Peyer's patch (tissue), 4 donors: ENCODE data around the gene ADAT3. TPM values are rescaled to one million over a fixed set of nuclear protein-coding genes. Genes with fewer than 3 reads are reported as not detected.

Experiments used
- DNase-seq, 3 donors: peaks; one replicate each; pipeline ENCODE4 v3.0.0-alpha.2; 2017 to 2019
- H3K27ac ChIP-seq, 4 donors: fragments of 200-600 bp; sonication (generic); one replicate each; pipeline ENCODE4 v1.5.1; 2016 to 2019
- H3K27me3 ChIP-seq, 2 donors: fragments of 200-600 bp; sonication (generic); one replicate each; pipeline ENCODE4 v1.5.1; 2019
- H3K36me3 ChIP-seq, 3 donors: fragments of 200-600 bp; sonication (generic); one replicate each; pipeline ENCODE4 v1.5.1; 2016 to 2019
- H3K4me1 ChIP-seq, 4 donors: fragments of 200-600 bp; sonication (generic); one replicate each; pipeline ENCODE4 v1.5.1; 2016 to 2019
- H3K4me3 ChIP-seq, 4 donors: fragments of 200-600 bp; sonication (generic); 1 replicate in 3 of 4; 2 replicates in 1 of 4; pipeline ENCODE4 v1.5.1; 2016 to 2019; ENCODE audit warnings: mild to moderate bottlenecking in 1 of 4
- H3K9me3 ChIP-seq, 4 donors: fragments of 200-600 bp; sonication (generic); one replicate each; pipeline ENCODE4 v1.5.1; 2016 to 2019; ENCODE audit warnings: mild to moderate bottlenecking in 1 of 4
- POLR2A ChIP-seq, 2 donors: fragments of 450-650 bp; IDR thresholded peaks; one replicate each; pipeline ENCODE4 v1.5.1; 2017; ENCODE audit warnings: antibody characterized with exemption in 2 of 2, mild to moderate bottlenecking in 2 of 2, moderate library complexity in 2 of 2
- total RNA-seq, 4 donors: library from RNA; depleted of rRNA; stranded (reverse); fragments of >200 nt; gene quantifications; one replicate each; pipeline ENCODE4 v1.1.0, GENCODE V29; 2016
- TF ChIP-seq, protein P1 (sequence below), 6 experiments: fragments of 450-650 bp in 4 of 6; fragments of 200-600 bp in 2 of 6; sonication (generic) in 1 of 6; IDR thresholded peaks; one replicate each; pipeline ENCODE4 v1.5.1; 2017 to 2019; ENCODE audit warnings: antibody characterized with exemption in 6 of 6, mild to moderate bottlenecking in 3 of 6, moderate library complexity in 1 of 6

Gene ADAT3
- total RNA-seq, 4 donors from 2014 or later: 18.2 to 33.3 (median 23.8) TPM

- Histone ChIP-seq H3K4me3 (no peak overlapping the region), H3K4me1 (no peaks in the 10 kb centered on the region), H3K27ac (peak overlapping the region in 1 of 4 donors; percentile 69), H3K36me3 (peaks cover 0 to 52% (median 0%) of the 10 kb centered on the region in 3 donors), H3K27me3 (no peaks in the 10 kb centered on the region), H3K9me3 (no peaks in the 10 kb centered on the region)
- no peak for TF ChIP-seq POLR2A (IDR thresholded peaks at IDR 0.05)
- TF ChIP-seq, protein P1, sequence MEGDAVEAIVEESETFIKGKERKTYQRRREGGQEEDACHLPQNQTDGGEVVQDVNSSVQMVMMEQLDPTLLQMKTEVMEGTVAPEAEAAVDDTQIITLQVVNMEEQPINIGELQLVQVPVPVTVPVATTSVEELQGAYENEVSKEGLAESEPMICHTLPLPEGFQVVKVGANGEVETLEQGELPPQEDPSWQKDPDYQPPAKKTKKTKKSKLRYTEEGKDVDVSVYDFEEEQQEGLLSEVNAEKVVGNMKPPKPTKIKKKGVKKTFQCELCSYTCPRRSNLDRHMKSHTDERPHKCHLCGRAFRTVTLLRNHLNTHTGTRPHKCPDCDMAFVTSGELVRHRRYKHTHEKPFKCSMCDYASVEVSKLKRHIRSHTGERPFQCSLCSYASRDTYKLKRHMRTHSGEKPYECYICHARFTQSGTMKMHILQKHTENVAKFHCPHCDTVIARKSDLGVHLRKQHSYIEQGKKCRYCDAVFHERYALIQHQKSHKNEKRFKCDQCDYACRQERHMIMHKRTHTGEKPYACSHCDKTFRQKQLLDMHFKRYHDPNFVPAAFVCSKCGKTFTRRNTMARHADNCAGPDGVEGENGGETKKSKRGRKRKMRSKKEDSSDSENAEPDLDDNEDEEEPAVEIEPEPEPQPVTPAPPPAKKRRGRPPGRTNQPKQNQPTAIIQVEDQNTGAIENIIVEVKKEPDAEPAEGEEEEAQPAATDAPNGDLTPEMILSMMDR (IDR thresholded peaks at IDR 0.05): no peak
- peak in 2 of 3 donors; percentile 68 to 73 for DNase-seq
Observed at GRCh38 chr19:1923319-1923718, 18.1 kb downstream of the ADAT3 start.

GRCh38 chr19:1924320-1924961, 19.2 kb downstream of the ADAT3 start:
- Histone ChIP-seq H3K4me3 (no peak overlapping the region), H3K4me1 (no peaks in the 10 kb centered on the region), H3K27me3 (no peaks in the 10 kb centered on the region), H3K36me3 (peaks cover 0 to 45% (median 0%) of the 10 kb centered on the region in 3 donors), H3K9me3 (no peaks in the 10 kb centered on the region), H3K27ac (peak overlapping the region in 1 of 4 donors; percentile 69)
- TF ChIP-seq, protein P1 (IDR thresholded peaks at IDR 0.05): no peak
- no peak for TF ChIP-seq POLR2A (IDR thresholded peaks at IDR 0.05)
- DNase-seq: no peak

GRCh38 chr19:1925544-1925943, 20.3 kb downstream of the ADAT3 start:
- no peak for TF ChIP-seq POLR2A (IDR thresholded peaks at IDR 0.05)
- TF ChIP-seq, protein P1 (IDR thresholded peaks at IDR 0.05): no peak
- Histone ChIP-seq H3K4me3 (no peak overlapping the region), H3K4me1 (peaks cover 0 to 8% (median 5%) of the 10 kb centered on the region in 4 donors), H3K27me3 (no peaks in the 10 kb centered on the region), H3K9me3 (no peaks in the 10 kb centered on the region), H3K27ac (no peak overlapping the region), H3K36me3 (peaks cover 0 to 34% (median 0%) of the 10 kb centered on the region in 3 donors)
- no peak for DNase-seq

GRCh38 chr19:1929021-1929742, 24.0 kb downstream of the ADAT3 start:
- Histone ChIP-seq H3K27me3 (no peaks in the 10 kb centered on the region), H3K4me3 (peak overlapping the region; percentile 11 to 48 (median 40)), H3K4me1 (peaks cover 0 to 11% (median 6%) of the 10 kb centered on the region in 4 donors), H3K36me3 (peaks cover 0 to 6% (median 0%) of the 10 kb centered on the region in 3 donors), H3K9me3 (no peaks in the 10 kb centered on the region), H3K27ac (peak overlapping the region; percentile 37 to 72 (median 48))
- TF ChIP-seq POLR2A (IDR thresholded peaks at IDR 0.05): peak in 1 of 2 donors; percentile 3
- TF ChIP-seq, protein P1 (IDR thresholded peaks at IDR 0.05): peak; percentile 83 to 94 (median 92)
- peak; percentile 88 to 93 (median 90) for DNase-seq

GRCh38 chr19:1931445-1931844, 26.2 kb downstream of the ADAT3 start:
- DNase-seq: no peak
- no peaks in the 10 kb centered on the region for H3K27me3 ChIP-seq
- TF ChIP-seq, protein P1 (IDR thresholded peaks at IDR 0.05): no peak
- TF ChIP-seq POLR2A (IDR thresholded peaks at IDR 0.05): no peak
- no peaks in the 10 kb centered on the region for H3K9me3 ChIP-seq
- no peak overlapping the region for H3K4me3 ChIP-seq
- H3K4me1 ChIP-seq: peaks cover 0 to 11% (median 6%) of the 10 kb centered on the region in 4 donors
- H3K27ac ChIP-seq: no peak overlapping the region
- H3K36me3 ChIP-seq: no peaks in the 10 kb centered on the region
